ENCODE data around the gene EXOSC5. TPM values are rescaled to one million over a fixed set of nuclear protein-coding genes. Genes with fewer than 3 reads are reported as not detected.

Gene EXOSC5
- total RNA-seq, 1 experiment from 2014 or later = 25.2 TPM

GRCh38 chr19:41421314-41421713 lies 24.2 kb upstream of the EXOSC5 start:
- intact Hi-C loops (cut with micrococcal nuclease; ENCODE audit: unreplicated experiment) = no loop called here
- Histone ChIP-seq H3K4me3 (ENCODE audit: low read depth in 2 of 2, low read length in 2 of 2) (no peak overlapping the region), H3K27ac (ENCODE audit: low read length) (no peak overlapping the region), H3K36me3 (ENCODE audit: control insufficient read depth, insufficient read depth, low read length) (no peaks in the 10 kb centered on the region), H3K9me3 (ENCODE audit: control insufficient read depth, insufficient read depth, low read depth, low read length) (no peaks in the 10 kb centered on the region), H3K27me3 (ENCODE audit: control insufficient read depth, insufficient read depth, low read length) (no peaks in the 10 kb centered on the region), H3K4me1 (ENCODE audit: control insufficient read depth, insufficient read depth, low read length) (no peaks in the 10 kb centered on the region)
- ChIA-PET CTCF (no interaction called here), POLR2A (no interaction called here)
- no TSS peak for BruUV-seq (replicated peaks)
- TF ChIP-seq SIN3A (IDR thresholded peaks at IDR 0.05; ENCODE audit: borderline replicate concordance, insufficient read depth, low read depth, low read length) = no peak
- no peak for TF ChIP-seq POLR2AphosphoS5 (IDR thresholded peaks at IDR 0.05; ENCODE audit: low read depth, low read length)
- TF ChIP-seq TCF7L2 (IDR thresholded peaks at IDR 0.05; ENCODE audit: low read depth, low read length) = no peak
- no peak for TF ChIP-seq REST (IDR thresholded peaks at IDR 0.05; ENCODE audit: insufficient read depth in 1 of 2, low read depth in 2 of 2, low read length in 1 of 2)
- no peak for TF ChIP-seq CTCF (IDR thresholded peaks at IDR 0.05)
- in situ Hi-C loops (cut with HindIII; ENCODE audit: low pct_unique_long_range_greater_than_20kb, low sequenced_read_pairs) = no loop called here
- ATAC-seq (no peak), DNase-seq (ENCODE audit: low read depth, low spot score) (no peak)

GRCh38 chr19:41420101-41420880 lies 23.1 kb upstream of the EXOSC5 start:
- intact Hi-C loops (cut with micrococcal nuclease; ENCODE audit: unreplicated experiment) (no loop called here), in situ Hi-C loops (cut with HindIII; ENCODE audit: low pct_unique_long_range_greater_than_20kb, low sequenced_read_pairs) (no loop called here)
- BruUV-seq (replicated peaks) = no TSS peak
- ChIA-PET POLR2A (no interaction called here), CTCF (no interaction called here)
- DNase-seq (ENCODE audit: low read depth, low spot score) (no peak), ATAC-seq (no peak)
- no peaks in the 10 kb centered on the region for H3K9me3 ChIP-seq (ENCODE audit: control insufficient read depth, insufficient read depth, low read depth, low read length)
- no peak overlapping the region for H3K4me3 ChIP-seq (ENCODE audit: low read depth in 2 of 2, low read length in 2 of 2)
- no peak overlapping the region for H3K27ac ChIP-seq (ENCODE audit: low read length)
- no peaks in the 10 kb centered on the region for H3K27me3 ChIP-seq (ENCODE audit: control insufficient read depth, insufficient read depth, low read length)
- no peaks in the 10 kb centered on the region for H3K36me3 ChIP-seq (ENCODE audit: control insufficient read depth, insufficient read depth, low read length)
- TF ChIP-seq REST (IDR thresholded peaks at IDR 0.05; ENCODE audit: insufficient read depth in 1 of 2, low read depth in 2 of 2, low read length in 1 of 2) (no peak), SIN3A (IDR thresholded peaks at IDR 0.05; ENCODE audit: borderline replicate concordance, insufficient read depth, low read depth, low read length) (no peak), CTCF (IDR thresholded peaks at IDR 0.05) (no peak), POLR2AphosphoS5 (IDR thresholded peaks at IDR 0.05; ENCODE audit: low read depth, low read length) (no peak), TCF7L2 (IDR thresholded peaks at IDR 0.05; ENCODE audit: low read depth, low read length) (no peak)
- no peaks in the 10 kb centered on the region for H3K4me1 ChIP-seq (ENCODE audit: control insufficient read depth, insufficient read depth, low read length)

Data from Panc1 (cell line).